HG02970 (cell line): ENCODE measurements around the gene DCTN2.

Experiments used
- ATAC-seq: cut with Tn5 transposase; IDR thresholded peaks from one replicate; pipeline ENCODE4 v1.9.1; 2021; ENCODE audit warnings: mild to moderate bottlenecking, moderate library complexity, moderate number of reproducible peaks; ENCODE audit not compliant: unreplicated experiment, low FRiP score

Gene DCTN2

GRCh38 chr12:57529831-57530230 is 17.2 kb downstream of the DCTN2 start:
- no peak for ATAC-seq

DNA sequence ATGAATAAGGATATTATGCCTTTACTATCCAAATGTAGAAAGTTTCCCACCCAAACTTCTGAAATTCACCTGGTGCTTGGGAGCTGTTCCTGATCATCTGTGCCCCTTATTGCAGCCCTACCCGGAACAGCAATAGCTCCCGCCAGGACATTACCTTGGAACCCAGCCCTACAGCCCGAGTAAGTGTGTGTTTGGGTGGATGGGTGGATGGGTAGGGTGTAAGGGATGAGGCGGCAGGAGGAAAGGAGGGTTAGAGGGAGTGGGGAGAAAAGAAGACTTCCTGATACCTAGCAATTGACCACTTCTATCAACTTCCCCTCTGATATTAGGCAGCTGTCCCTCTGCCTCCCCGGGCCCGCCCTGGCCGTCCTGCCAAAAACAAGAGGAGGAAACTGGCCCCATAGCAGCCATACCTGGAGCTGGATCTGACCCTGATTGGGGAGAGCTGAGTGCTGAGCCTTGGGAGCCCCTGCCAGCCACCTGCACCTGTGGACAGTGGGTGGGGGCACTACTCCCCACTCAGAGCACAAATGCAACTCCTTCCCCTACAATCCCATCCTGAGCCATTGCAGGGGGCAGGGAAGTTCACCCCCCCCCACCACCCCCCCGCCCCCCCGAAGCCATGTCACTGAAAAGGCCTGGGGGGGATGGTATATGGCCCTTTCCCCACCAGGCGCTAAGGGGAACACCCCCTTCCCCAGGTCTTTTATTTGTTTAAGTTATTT is 18.0 kb downstream of the DCTN2 start:
- ATAC-seq, result no peak

DNA sequence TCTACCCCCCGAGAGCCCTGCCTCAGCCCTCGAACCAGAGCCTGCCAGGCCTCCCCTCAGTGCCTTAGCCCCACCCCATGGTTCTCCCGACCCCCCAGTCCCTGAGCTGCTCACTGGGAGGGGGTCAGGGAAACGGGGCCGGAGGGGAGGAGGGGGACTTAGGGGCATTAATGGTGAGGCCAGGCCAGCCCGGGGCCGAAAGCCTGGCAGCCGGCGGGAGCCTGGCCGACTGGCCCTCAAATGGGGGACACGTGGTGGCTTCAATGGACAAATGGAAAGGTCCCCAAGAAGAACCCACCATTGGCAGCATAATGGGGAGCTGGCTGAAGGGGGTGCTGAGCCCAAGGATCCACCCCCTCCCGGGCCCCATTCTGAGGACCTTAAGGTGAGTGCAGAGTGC is 18.8 kb downstream of the DCTN2 start:
- no peak for ATAC-seq

GRCh38 chr12:57527184-57527583 is 19.8 kb downstream of the DCTN2 start:
- no peak for ATAC-seq

DNA sequence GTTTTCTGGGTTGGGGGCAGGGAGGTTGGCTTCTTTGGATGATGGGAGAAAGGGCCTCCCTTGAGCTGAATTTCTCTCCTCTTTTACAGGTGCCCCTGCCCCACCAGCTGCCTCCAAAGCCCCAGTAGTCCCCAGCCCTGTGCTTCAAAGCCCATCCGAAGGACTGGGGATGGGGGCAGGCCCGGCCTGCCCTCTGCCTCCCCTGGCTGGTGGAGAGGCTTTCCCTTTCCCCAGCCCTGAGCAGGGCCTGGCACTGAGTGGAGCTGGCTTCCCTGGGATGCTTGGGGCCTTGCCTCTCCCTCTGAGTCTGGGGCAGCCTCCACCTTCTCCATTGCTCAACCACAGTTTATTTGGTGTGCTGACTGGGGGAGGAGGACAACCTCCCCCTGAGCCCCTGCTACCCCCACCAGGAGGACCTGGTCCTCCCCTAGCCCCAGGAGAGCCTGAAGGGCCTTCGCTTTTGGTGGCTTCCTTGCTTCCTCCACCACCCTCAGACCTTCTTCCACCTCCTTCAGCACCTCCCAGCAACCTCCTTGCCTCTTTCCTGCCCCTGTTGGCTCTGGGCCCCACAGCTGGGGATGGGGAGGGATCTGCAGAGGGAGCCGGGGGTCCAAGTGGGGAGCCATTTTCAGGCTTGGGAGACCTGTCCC is 20.4 kb downstream of the DCTN2 start:
- no peak for ATAC-seq

DNA sequence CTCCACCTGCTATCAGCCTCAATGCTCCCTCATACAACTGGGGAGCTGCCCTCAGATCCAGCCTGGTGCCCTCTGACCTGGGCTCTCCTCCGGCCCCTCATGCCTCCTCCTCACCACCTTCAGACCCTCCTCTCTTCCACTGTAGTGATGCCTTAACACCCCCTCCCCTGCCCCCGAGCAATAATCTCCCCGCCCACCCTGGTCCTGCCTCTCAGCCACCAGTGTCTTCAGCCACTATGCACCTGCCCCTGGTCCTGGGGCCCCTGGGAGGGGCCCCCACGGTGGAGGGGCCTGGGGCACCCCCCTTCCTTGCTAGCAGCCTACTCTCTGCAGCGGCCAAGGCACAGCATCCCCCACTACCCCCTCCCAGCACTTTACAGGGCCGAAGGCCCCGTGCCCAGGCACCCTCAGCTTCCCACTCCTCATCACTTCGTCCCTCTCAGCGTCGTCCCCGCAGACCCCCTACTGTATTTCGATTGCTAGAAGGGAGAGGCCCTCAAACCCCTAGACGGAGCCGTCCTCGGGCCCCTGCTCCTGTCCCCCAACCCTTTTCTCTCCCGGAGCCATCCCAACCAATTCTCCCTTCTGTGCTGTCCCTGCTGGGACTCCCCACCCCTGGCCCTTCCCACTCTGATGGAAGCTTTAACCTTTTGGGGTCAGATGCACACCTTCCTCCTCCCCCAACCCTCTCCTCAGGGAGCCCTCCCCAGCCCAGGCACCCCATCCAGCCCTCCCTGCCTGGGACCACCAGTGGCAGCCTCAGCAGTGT is 21.2 kb downstream of the DCTN2 start:
- ATAC-seq, result no peak

DNA sequence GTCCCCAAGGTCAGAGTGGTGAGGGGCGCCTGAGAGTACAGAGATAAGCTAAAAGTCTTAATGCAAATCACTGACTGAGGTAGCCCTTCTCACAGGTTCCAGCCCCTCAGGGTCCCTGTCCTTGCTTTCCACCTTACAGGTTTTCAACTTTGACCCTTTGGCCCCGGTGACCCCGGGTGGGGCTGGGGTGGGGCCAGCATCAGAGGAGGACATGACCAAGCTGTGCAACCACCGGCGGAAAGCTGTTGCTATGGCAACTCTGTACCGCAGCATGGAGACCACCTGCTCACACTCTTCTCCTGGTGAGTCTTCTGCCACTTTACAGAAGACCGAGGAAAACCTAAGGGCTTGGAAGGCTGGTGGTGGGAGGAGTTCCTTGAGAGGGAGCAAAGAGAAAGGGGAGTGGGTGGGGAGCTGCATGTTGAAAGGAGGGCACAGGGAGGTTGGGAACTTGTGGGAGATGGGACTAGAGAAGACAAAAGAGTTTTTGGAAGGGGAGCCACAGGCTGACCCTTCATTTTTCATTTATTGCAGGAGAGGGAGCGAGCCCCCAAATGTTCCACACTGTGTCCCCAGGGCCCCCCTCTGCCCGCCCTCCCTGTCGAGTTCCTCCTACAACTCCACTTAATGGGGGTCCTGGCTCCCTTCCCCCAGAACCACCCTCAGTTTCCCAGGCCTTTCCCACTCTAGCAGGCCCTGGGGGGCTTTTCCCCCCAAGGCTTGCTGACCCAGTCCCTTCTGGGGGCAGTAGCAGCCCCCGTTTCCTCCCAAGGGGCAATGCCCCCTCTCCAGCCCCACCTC is 22.0 kb downstream of the DCTN2 start:
- ATAC-seq, result no peak

- ATAC-seq, result no peak
Observed at GRCh38 chr12:57523706-57524614, 23.0 kb downstream of the DCTN2 start.

DNA sequence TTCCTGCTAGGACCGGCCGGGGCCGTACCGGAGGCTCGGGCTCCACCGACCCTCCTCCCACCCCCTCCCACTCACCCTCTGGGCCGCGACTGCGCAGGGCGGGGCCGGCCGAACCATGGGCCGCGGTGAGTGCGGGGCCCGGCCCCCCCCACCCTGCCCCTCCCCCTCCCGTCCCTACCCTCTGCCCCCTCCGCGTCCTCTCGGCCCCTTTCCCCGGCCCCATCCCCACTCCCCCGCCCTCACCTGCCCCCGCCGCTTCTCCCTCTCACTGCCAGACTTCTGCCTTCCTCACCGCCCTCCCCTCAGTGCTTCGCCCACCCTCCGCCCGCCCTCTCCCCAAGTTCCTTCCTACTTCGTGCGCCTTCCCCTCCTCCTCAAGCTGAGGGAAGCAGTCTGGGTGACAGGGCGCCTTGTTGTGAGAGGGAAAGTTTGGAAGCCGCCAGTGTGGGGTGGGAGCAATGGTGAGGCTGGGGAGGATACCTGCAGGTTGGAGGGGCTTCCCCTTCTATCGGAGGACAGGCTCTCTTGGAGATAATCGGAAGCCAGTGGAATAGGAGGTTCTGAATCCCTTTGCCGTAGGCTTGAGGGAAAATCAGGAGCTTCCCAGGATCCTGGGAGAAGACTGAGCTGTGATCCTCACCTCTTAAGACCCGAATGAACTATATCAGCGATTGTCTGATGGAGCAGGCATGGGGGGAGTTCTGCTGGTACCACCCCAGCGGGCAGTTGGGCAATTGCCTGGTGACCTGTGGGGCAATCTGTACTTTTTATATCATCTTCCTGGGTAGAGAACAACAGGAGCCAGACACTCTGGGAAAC is 23.9 kb downstream of the DCTN2 start:
- no peak for ATAC-seq

- ATAC-seq, result peak; percentile 40
Observed at GRCh38 chr12:57522011-57522886, 24.7 kb downstream of the DCTN2 start, which contains the start of gene MBD6. Gene MBD6, plus strand, starts transcription at chr12:57522824. Its CDS starts 1,480 bp downstream, at chr12:57524304.

DNA sequence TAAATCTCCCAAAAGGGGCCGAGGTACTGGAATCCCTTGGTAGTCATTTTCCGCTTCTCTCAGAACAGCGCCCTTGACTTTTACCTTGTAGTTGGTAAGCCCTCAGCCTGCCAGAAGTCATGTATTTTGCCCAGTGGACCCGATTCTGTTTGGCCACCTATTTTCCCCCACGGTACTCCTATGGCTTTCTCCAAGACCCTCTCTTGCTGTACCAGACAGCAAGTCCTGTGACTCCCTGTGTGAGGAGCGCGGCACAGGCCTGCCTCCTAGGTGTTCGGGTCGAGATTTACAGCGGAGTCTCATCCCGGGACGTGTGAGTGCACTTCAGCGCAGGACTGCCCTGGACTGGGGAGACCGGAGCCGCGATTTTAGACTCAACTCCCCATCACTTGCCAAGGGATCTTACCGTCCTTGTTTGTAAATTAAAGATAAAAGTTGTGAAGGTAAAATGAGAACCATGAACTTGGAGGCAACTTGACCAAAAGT is 25.4 kb downstream of the DCTN2 start:
- ATAC-seq, result no peak

DNA sequence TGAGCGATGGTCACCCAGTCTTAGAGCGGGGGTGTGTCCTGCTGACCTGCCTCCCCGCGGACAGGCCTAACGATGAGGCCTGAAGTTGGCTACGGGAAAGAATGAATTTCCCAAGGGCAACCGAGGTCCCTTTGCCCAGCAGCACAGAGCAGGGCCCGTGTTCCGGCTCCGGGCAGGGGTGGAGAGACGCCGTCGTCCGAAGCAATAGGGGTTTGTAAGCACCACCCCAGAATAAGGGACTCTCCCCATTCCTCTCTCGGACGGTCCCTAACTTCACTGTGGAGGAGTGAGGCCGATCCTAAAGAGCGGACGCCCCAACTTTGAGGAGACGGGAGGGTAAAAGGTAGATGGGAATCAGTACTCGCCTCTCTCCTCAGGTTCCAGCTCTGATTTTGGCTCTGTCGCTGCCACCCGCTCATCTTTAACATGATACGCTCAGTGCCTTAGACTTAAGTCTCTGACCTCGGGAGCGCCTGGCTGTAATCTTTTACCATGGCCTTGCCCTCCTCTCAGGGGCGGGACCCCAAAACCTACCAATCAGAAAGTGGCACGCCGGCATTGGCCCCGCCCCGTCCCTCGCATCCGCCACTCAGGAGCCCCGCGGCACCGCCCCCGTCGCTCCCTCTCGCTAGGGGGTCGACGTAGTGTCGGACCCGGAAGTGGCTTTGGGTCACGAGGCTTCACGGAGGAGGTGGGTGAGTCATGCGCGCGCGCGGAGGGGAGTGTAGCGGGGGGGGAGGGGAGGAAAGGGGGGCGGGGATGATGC is 26.8 kb downstream of the DCTN2 start, which contains the start of gene DDIT3:
Gene DDIT3 (minus strand): TSS at position 462 of the 766 bp plus-strand sequence. CDS start 3,108 bp downstream, outside the sequence.
- peak; percentile 60 for ATAC-seq

DNA sequence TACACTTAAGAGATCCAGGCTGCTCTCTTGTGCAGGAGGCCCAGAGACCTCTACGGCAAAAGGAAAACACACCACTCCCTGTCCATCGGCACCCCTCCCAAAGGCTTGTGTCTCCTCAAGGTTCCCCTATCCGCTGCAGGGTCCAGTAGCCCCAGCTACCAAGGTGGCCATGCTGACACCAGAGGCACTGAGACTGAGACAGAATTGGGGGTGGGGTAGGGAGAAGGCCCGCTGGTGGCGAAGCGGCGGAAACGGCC is 27.3 kb downstream of the DCTN2 start:
- ATAC-seq, result peak; percentile 1

- ATAC-seq, result no peak
Observed at GRCh38 chr12:57518920-57519795, 27.8 kb downstream of the DCTN2 start.

- ATAC-seq, result no peak
Observed at GRCh38 chr12:57518176-57518919, 28.6 kb downstream of the DCTN2 start.
